Neural progenitor cell (in vitro differentiated cells): Measurements from ENCODE around the gene WDFY2. TPM values are rescaled to one million over a fixed set of nuclear protein-coding genes. Genes with fewer than 3 reads are reported as not detected.

ENCODE experiments used
- DNase-seq: peaks from one replicate; pipeline ENCODE4 v3.0.0-alpha.2; 2016; ENCODE audit warnings: low spot score
- H2AFZ ChIP-seq: fragments of 200-600 bp; sonication (generic); replicated peaks from 2 replicates; pipeline ENCODE4 v1.6.1; 2016; ENCODE audit warnings: antibody characterized with exemption
- H3F3A ChIP-seq: fragments of 200-600 bp; sonication (generic); 2 replicates; pipeline ENCODE4 v1.6.1; 2016; ENCODE audit warnings: antibody characterized with exemption, low read depth
- H3K27ac ChIP-seq: fragments of 200-600 bp; sonication (generic); 2 replicates; pipeline ENCODE4 v1.5.1; 2016; ENCODE audit warnings: mild to moderate bottlenecking
- H3K27me3 ChIP-seq: fragments of 200-600 bp; sonication (generic); 2 replicates; pipeline ENCODE4 v1.6.1; 2016; ENCODE audit warnings: mild to moderate bottlenecking, moderate library complexity
- H3K36me3 ChIP-seq: fragments of 200-600 bp; sonication (generic); 2 replicates; pipeline ENCODE4 v1.5.1; 2016
- H3K4me1 ChIP-seq: fragments of 200-600 bp; sonication (generic); 2 replicates; pipeline ENCODE4 v1.6.1; 2016; ENCODE audit warnings: mixed run types
- H3K4me2 ChIP-seq: fragments of 200-600 bp; sonication (generic); 2 replicates; pipeline ENCODE4 v1.6.1; 2016
- H3K4me3 ChIP-seq: fragments of 200-600 bp; sonication (generic); 2 replicates; pipeline ENCODE4 v1.5.1; 2016
- H3K79me2 ChIP-seq: fragments of 200-600 bp; sonication (generic); 2 replicates; pipeline ENCODE4 v1.6.1; 2016; ENCODE audit warnings: low read depth
- H3K9ac ChIP-seq: fragments of 200-600 bp; sonication (generic); 2 replicates; pipeline ENCODE4 v1.6.1; 2016
- H3K9me3 ChIP-seq: fragments of 200-600 bp; sonication (generic); 2 replicates; pipeline ENCODE4 v1.5.1; 2016; ENCODE audit warnings: low read depth
- H4K20me1 ChIP-seq: fragments of 200-600 bp; sonication (generic); 2 replicates; pipeline ENCODE4 v1.6.1; 2016; ENCODE audit warnings: low read depth
- H3K27ac Mint-ChIP-seq: 3 replicates; pipeline ENCODE4 v1.8.0; 2021; ENCODE audit warnings: mixed read lengths
- H3K27me3 Mint-ChIP-seq: 2 replicates; pipeline ENCODE4 v1.8.0; 2022; ENCODE audit warnings: low read depth, mild to moderate bottlenecking, inconsistent platforms, moderate library complexity, mixed read lengths; ENCODE audit not compliant: insufficient read depth
- H3K36me3 Mint-ChIP-seq: 3 replicates; pipeline ENCODE4 v1.8.0; 2021; ENCODE audit warnings: mixed read lengths
- H3K4me1 Mint-ChIP-seq: 3 replicates; pipeline ENCODE4 v1.8.0; 2021; ENCODE audit warnings: mixed read lengths
- H3K4me3 Mint-ChIP-seq: 3 replicates; pipeline ENCODE4 v1.8.0; 2021; ENCODE audit warnings: mild to moderate bottlenecking, moderate library complexity, mixed read lengths
- H3K9me3 Mint-ChIP-seq: 3 replicates; pipeline ENCODE4 v1.8.0; 2020; ENCODE audit warnings: mixed read lengths
- EZH2 ChIP-seq: fragments of 200-600 bp; sonication (generic); IDR thresholded peaks from 2 replicates; pipeline ENCODE4 v1.6.1; 2017; ENCODE audit warnings: antibody characterized with exemption, mild to moderate bottlenecking, moderate library complexity
- EZH2phosphoT487 ChIP-seq: fragments of 200-600 bp; sonication (generic); IDR thresholded peaks from 2 replicates; pipeline ENCODE4 v1.6.1; 2017; ENCODE audit warnings: antibody characterized with exemption
- total RNA-seq: library from RNA; depleted of rRNA; stranded (reverse); fragments of >200 nt; gene quantifications from 2 replicates; pipeline ENCODE4 v1.2.3, GENCODE V29; 2015; ENCODE audit warnings: low replicate concordance
- TF ChIP-seq, protein P1 (sequence below): fragments of 200-600 bp; sonication (generic); IDR thresholded peaks from 2 replicates; pipeline ENCODE4 v1.5.1; 2017; ENCODE audit warnings: antibody characterized with exemption, mild to moderate bottlenecking

The WDFY2 gene
- total RNA-seq, 1 donor from 2014 or later = 18.3 TPM

DNA sequence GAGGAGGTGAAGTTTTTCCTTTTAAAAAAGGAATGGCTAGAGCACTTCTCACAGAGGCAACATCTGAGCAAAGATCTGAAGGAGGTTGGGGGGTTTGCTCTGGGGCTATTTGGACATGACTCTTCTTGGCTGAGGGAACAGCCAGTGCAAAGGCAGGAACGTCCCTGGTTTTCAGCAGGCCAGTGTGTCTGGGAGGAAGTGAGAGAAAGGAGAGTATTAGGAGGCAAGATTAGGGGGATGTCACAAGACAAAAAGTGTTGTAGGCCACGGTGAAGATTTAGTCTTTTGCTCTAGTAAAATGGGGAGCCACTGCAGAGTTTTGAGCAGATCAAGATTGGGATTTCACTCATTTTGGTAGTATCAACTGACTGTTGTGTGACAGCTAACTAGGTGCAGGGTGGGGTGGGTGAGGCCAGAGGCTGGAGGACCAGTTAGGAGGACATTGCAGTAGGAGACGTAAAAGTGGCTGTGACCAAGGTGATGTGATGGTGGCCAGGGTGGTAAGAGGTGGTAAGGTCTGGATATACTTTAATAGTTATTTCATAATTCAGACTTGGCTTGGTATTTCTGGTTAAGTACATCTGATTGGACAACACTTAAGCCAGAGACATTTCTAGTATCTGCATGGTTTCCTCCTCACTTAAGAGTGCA lies 40.6 kb downstream of the WDFY2 start:
- Histone ChIP-seq H3F3A (no peaks in the 10 kb centered on the region), H3K27me3 (no peaks in the 10 kb centered on the region), H3K4me2 (no peak overlapping the region), H3K9ac (no peak overlapping the region), H3K79me2 (peaks cover 79% of the 10 kb centered on the region), H2AFZ (no peak overlapping the region), H4K20me1 (no peaks in the 10 kb centered on the region), H3K9me3 (no peaks in the 10 kb centered on the region), H3K36me3 (no peaks in the 10 kb centered on the region), H3K4me3 (no peak overlapping the region), H3K27ac (no peak overlapping the region), H3K4me1 (peaks cover 8% of the 10 kb centered on the region)
- TF ChIP-seq EZH2phosphoT487 = no peak
- TF ChIP-seq, protein P1, sequence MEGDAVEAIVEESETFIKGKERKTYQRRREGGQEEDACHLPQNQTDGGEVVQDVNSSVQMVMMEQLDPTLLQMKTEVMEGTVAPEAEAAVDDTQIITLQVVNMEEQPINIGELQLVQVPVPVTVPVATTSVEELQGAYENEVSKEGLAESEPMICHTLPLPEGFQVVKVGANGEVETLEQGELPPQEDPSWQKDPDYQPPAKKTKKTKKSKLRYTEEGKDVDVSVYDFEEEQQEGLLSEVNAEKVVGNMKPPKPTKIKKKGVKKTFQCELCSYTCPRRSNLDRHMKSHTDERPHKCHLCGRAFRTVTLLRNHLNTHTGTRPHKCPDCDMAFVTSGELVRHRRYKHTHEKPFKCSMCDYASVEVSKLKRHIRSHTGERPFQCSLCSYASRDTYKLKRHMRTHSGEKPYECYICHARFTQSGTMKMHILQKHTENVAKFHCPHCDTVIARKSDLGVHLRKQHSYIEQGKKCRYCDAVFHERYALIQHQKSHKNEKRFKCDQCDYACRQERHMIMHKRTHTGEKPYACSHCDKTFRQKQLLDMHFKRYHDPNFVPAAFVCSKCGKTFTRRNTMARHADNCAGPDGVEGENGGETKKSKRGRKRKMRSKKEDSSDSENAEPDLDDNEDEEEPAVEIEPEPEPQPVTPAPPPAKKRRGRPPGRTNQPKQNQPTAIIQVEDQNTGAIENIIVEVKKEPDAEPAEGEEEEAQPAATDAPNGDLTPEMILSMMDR = no peak
- TF ChIP-seq EZH2 = no peak
- Mint-ChIP-seq H3K36me3 (peaks cover 4% of the 10 kb centered on the region), H3K27ac (peak overlapping the region; percentile 4), H3K9me3 (peaks cover 2% of the 10 kb centered on the region), H3K4me3 (no peak overlapping the region), H3K4me1 (peaks cover 37% of the 10 kb centered on the region), H3K27me3 (peaks cover 4% of the 10 kb centered on the region)
- no peak for DNase-seq

DNA sequence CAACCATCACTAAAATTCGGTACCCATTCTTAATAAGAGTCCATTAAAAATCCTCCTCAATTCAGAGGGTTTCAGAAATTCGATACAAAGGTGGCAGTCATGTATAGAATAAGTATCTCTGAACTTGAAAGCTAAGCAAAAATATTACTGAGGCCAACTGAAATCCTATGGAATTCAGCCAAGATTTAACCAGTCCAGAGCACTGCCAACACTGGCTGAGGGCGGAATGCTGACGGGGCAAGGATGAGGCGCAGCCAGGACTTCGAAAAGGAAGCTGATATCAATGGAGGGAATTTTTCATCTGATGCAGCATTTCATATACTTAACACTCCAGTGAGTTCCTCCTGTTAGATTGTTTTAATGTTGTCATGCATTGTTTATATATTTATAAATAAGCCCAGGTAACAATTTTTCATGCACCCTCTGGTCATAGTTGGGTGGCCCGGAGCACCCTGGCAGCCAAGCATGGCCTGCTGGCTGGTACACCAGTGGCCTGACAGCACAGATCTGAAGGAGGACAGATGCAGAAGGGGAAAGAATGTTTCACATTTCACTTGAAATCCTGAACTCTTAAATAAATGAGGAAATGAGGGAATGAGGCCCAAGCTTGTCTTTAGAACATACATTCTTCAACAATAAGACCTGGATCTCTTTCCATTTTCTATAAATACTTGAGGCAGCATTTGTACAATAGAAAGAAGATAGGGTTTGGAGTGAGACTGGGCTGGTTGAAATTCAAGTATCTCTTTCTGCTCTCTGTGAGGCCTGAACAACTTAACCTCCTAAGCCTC lies 41.5 kb downstream of the WDFY2 start:
- TF ChIP-seq EZH2phosphoT487 (no peak), EZH2 (no peak)
- TF ChIP-seq, protein P1 = no peak
- no peaks in the 10 kb centered on the region for H3K36me3 ChIP-seq
- peaks cover 3% of the 10 kb centered on the region for H3K9me3 Mint-ChIP-seq
- H3K27me3 ChIP-seq = no peaks in the 10 kb centered on the region
- no peak for DNase-seq
- H3K4me3 Mint-ChIP-seq = no peak overlapping the region
- no peak overlapping the region for H3K4me3 ChIP-seq
- peaks cover 83% of the 10 kb centered on the region for H3K79me2 ChIP-seq
- no peak overlapping the region for H3K9ac ChIP-seq
- H4K20me1 ChIP-seq = no peaks in the 10 kb centered on the region
- no peaks in the 10 kb centered on the region for H3K9me3 ChIP-seq
- no peak overlapping the region for H3K27ac ChIP-seq
- peaks cover 8% of the 10 kb centered on the region for H3K4me1 ChIP-seq
- H3F3A ChIP-seq = no peaks in the 10 kb centered on the region
- no peak overlapping the region for H2AFZ ChIP-seq
- no peak overlapping the region for H3K4me2 ChIP-seq
- peaks cover 4% of the 10 kb centered on the region for H3K27me3 Mint-ChIP-seq
- H3K27ac Mint-ChIP-seq = peak overlapping the region; percentile 55
- peaks cover 4% of the 10 kb centered on the region for H3K36me3 Mint-ChIP-seq
- peaks cover 32% of the 10 kb centered on the region for H3K4me1 Mint-ChIP-seq

DNA sequence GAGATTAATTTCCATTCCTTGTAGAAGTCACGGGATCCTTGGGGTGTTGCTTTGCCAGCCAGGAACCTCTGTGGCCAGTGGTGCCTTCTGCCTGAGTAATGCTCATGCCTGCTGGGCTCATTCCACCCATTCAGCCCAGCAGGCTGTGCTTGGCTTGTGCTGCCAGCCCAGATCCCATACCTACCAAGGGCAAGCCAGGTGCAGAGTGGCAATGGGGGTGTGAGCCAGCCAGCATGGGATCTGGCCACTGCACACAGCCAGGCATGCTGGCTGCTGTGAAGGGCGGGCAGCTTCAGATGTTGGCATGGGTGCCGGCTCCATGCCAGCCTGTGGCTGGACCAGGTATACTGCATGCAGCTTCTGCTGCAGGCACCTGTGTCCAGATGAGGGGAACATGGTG lies 42.5 kb downstream of the WDFY2 start:
- peaks cover 3% of the 10 kb centered on the region for H3F3A ChIP-seq
- H3K9me3 ChIP-seq = no peaks in the 10 kb centered on the region
- Mint-ChIP-seq H3K4me1 (peaks cover 32% of the 10 kb centered on the region), H3K27ac (no peak overlapping the region), H3K27me3 (peaks cover 4% of the 10 kb centered on the region), H3K36me3 (peaks cover 4% of the 10 kb centered on the region), H3K9me3 (peaks cover 3% of the 10 kb centered on the region), H3K4me3 (no peak overlapping the region)
- H3K36me3 ChIP-seq = no peaks in the 10 kb centered on the region
- H3K79me2 ChIP-seq = peaks cover 83% of the 10 kb centered on the region
- no peak for DNase-seq
- no peak overlapping the region for H3K27ac ChIP-seq
- H3K4me1 ChIP-seq = peaks cover 3% of the 10 kb centered on the region
- H3K27me3 ChIP-seq = no peaks in the 10 kb centered on the region
- TF ChIP-seq EZH2phosphoT487 = no peak
- no peak for TF ChIP-seq EZH2
- TF ChIP-seq, protein P1 = no peak
- no peak overlapping the region for H3K4me2 ChIP-seq
- no peaks in the 10 kb centered on the region for H4K20me1 ChIP-seq
- no peak overlapping the region for H2AFZ ChIP-seq
- H3K9ac ChIP-seq = no peak overlapping the region
- no peak overlapping the region for H3K4me3 ChIP-seq
